Retinal pigment epithelial cell (primary cell): ENCODE data around the gene KAT14.
"Not testable (repeated sequence)": the region's sequence is repeated elsewhere in the genome, so short reads cannot be mapped to it uniquely, and the experiment has no call there.

Experiments
- DNase-seq: peaks from one replicate; pipeline ENCODE4 v3.0.0-alpha.2; 2010; ENCODE audit warnings: low read depth
- H3K4me3 ChIP-seq: 2 replicates; pipeline ENCODE4 v1.5.1; 2011; ENCODE audit warnings: mild to moderate bottlenecking, low read length, control low read depth, moderate library complexity
- CTCF ChIP-seq: conservative IDR thresholded peaks from 2 replicates; pipeline ENCODE4 v1.5.1; 2011; ENCODE audit warnings: low read depth, low read length, control low read depth, inconsistent platforms

Gene KAT14

GRCh38 chr20:18197382-18198070, 59.9 kb downstream of the KAT14 start:
- DNase-seq, result no peak
- no peak for TF ChIP-seq CTCF
- H3K4me3 ChIP-seq, result no peak overlapping the region

- no peak for DNase-seq
- TF ChIP-seq CTCF, result no peak
- H3K4me3 ChIP-seq, result no peak overlapping the region
These were observed 65.3 kb downstream of the KAT14 start for GRCh38 chr20:18202966-18203365.

- H3K4me3 ChIP-seq, DNase-seq: not testable (repeated sequence)
These were observed 66.0 kb downstream of the KAT14 start for GRCh38 chr20:18203700-18204099.

GRCh38 chr20:18213002-18213401, 75.3 kb downstream of the KAT14 start:
- TF ChIP-seq CTCF, result no peak
- no peak for DNase-seq
- H3K4me3 ChIP-seq, result no peak overlapping the region

GRCh38 chr20:18215566-18215965, 77.9 kb downstream of the KAT14 start:
- DNase-seq, result no peak
- no peak overlapping the region for H3K4me3 ChIP-seq
- no peak for TF ChIP-seq CTCF

- no peak for DNase-seq
- H3K4me3 ChIP-seq, result no peak overlapping the region
- TF ChIP-seq CTCF, result no peak
These were observed 80.6 kb downstream of the KAT14 start for GRCh38 chr20:18218280-18218679.

GRCh38 chr20:18223409-18223808, 85.7 kb downstream of the KAT14 start:
- no peak for DNase-seq
- no peak for TF ChIP-seq CTCF
- H3K4me3 ChIP-seq, result no peak overlapping the region
